GM12892 (cell line): ENCODE data around the gene SCAP.

ENCODE experiments used
- POLR2AphosphoS5 ChIP-seq: IDR thresholded peaks from 2 replicates; pipeline ENCODE4 v1.6.1; 2011; ENCODE audit warnings: low read depth, low read length, control low read depth
- TAF1 ChIP-seq: IDR thresholded peaks from 2 replicates; pipeline ENCODE4 v1.6.1; 2011; ENCODE audit warnings: low read depth, mild to moderate bottlenecking, control low read depth, low read length, borderline replicate concordance

GRCh38 chr3:47414666-47415587 lies 60.8 kb downstream of the SCAP start:
- TF ChIP-seq POLR2AphosphoS5 (no peak), TAF1 (no peak)
